Ectodermal cell (in vitro differentiated cells): ENCODE measurements around the gene INPP4B.

ENCODE experiments used
- H3K27ac ChIP-seq: 2 replicates; pipeline ENCODE4 v1.7.0; 2013; ENCODE audit warnings: mild to moderate bottlenecking, low read depth, low read length; ENCODE audit not compliant: insufficient read depth, poor library complexity, severe bottlenecking
- H3K27me3 ChIP-seq: 2 replicates; pipeline ENCODE4 v1.7.0; 2013; ENCODE audit warnings: mild to moderate bottlenecking, low read length; ENCODE audit not compliant: insufficient read depth, control insufficient read depth, poor library complexity, severe bottlenecking
- H3K36me3 ChIP-seq: one replicate; pipeline ENCODE4 v1.7.0; 2013; ENCODE audit warnings: low read length; ENCODE audit not compliant: control insufficient read depth, insufficient read depth
- H3K4me1 ChIP-seq: one replicate; pipeline ENCODE4 v1.7.0; 2013; ENCODE audit warnings: low read length; ENCODE audit not compliant: control insufficient read depth, insufficient read depth
- H3K4me3 ChIP-seq: 2 replicates; pipeline ENCODE4 v1.7.0; 2013; ENCODE audit warnings: low read depth, low read length, control low read depth; ENCODE audit not compliant: insufficient read depth
- H3K9me3 ChIP-seq: 2 replicates; pipeline ENCODE4 v1.7.0; 2013; ENCODE audit warnings: mild to moderate bottlenecking, low read length, moderate library complexity; ENCODE audit not compliant: control insufficient read depth
- WGBS, 2 experiments: methylation state at CpG; one replicate each; pipeline ENCODE4 v1.1.7; 2013; ENCODE audit warnings: missing lambda C conversion rate in 2 of 2; 5-methylcytosine and 5-hydroxymethylcytosine counted together

Gene INPP4B

GRCh38 chr4:142044271-142044670, 801.8 kb downstream of the INPP4B start:
- no peaks in the 10 kb centered on the region for H3K9me3 ChIP-seq
- H3K27me3 ChIP-seq: no peaks in the 10 kb centered on the region
- H3K27ac ChIP-seq: no peak overlapping the region
- no peaks in the 10 kb centered on the region for H3K36me3 ChIP-seq
- H3K4me3 ChIP-seq: no peak overlapping the region
- H3K4me1 ChIP-seq: no peaks in the 10 kb centered on the region
- 42 to 43% methylated on average over 3 of the region's 3 CpGs for WGBS, 2 experiments

GRCh38 chr4:142043509-142043908, 802.6 kb downstream of the INPP4B start:
- no peak overlapping the region for H3K4me3 ChIP-seq
- H3K27me3 ChIP-seq: no peaks in the 10 kb centered on the region
- H3K9me3 ChIP-seq: no peaks in the 10 kb centered on the region
- H3K36me3 ChIP-seq: no peaks in the 10 kb centered on the region
- no peaks in the 10 kb centered on the region for H3K4me1 ChIP-seq
- no peak overlapping the region for H3K27ac ChIP-seq

- H3K27ac ChIP-seq: no peak overlapping the region
- no peak overlapping the region for H3K4me3 ChIP-seq
- H3K36me3 ChIP-seq: no peaks in the 10 kb centered on the region
- WGBS, 2 experiments: 90 to 91% methylated on average over 1 of the region's 1 CpG
- no peaks in the 10 kb centered on the region for H3K4me1 ChIP-seq
- H3K9me3 ChIP-seq: no peaks in the 10 kb centered on the region
- no peaks in the 10 kb centered on the region for H3K27me3 ChIP-seq
Observed at GRCh38 chr4:142041788-142042187, 804.3 kb downstream of the INPP4B start.

DNA sequence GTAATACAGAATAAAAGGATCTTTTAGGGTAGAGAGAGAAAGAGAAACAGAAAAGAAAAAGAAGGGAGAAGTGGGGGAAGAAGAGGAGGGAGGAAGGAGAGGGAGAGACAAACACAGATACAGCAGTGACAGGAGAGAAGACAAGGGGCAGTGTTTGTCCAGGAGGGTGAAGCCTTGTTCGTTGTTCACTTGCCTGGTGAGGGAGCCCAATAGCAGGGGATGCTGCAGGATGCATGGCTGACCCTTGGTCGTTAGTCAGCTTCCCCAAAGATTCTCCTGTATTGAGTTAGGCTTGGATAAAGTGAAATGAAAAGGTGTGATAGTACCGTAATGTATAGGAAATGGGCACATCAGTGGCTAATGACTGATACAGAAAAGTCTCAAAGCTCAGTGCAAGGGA, 806.1 kb downstream of the INPP4B start:
- WGBS, 2 experiments: 60 to 67% methylated on average over 3 of the region's 3 CpGs
- Histone ChIP-seq H3K4me1 (no peaks in the 10 kb centered on the region), H3K36me3 (no peaks in the 10 kb centered on the region), H3K27ac (no peak overlapping the region), H3K9me3 (no peaks in the 10 kb centered on the region), H3K4me3 (no peak overlapping the region), H3K27me3 (no peaks in the 10 kb centered on the region)

DNA sequence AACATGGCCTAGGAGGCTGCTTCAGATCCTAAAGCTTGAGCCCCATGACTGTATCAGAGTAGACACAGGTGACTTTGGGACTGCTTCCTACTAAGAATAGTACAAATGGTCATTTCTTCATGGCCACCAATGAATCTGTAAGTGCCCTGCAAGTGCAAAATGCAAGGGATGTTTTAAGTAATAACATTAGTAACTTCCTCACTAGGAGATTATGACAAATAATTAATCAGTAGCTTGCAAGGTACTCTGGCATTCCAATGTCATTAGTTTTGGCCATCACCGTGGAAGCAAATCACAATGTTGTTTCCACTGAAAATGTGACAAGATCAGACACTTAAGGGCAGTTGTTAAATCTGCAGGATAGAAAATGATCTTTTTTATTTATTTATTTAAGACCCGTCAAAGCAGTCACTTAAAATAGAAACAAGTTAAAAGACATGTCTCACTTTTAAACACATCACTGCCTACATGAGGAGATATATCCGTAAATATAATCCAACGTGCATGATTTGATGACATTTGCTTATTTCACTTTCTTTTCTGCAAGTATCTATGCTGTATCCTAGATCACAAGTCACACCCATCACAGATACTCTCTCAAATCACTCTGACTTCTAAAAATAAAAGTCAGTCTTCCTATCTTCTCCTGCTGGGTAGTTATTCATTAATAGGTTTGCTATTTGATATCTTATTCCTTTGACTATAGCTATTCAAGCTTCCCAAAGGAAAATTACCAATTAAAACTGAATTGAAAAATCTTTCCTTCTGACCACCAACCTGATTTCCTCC, 809.1 kb downstream of the INPP4B start:
- WGBS, 2 experiments: 97 to 98% methylated on average over 4 of the region's 4 CpGs
- H3K9me3 ChIP-seq: no peaks in the 10 kb centered on the region
- H3K36me3 ChIP-seq: no peaks in the 10 kb centered on the region
- no peak overlapping the region for H3K4me3 ChIP-seq
- no peaks in the 10 kb centered on the region for H3K4me1 ChIP-seq
- no peaks in the 10 kb centered on the region for H3K27me3 ChIP-seq
- no peak overlapping the region for H3K27ac ChIP-seq

GRCh38 chr4:142035566-142035965, 810.5 kb downstream of the INPP4B start:
- no peaks in the 10 kb centered on the region for H3K9me3 ChIP-seq
- no peak overlapping the region for H3K4me3 ChIP-seq
- H3K27ac ChIP-seq: no peak overlapping the region
- H3K4me1 ChIP-seq: no peaks in the 10 kb centered on the region
- H3K36me3 ChIP-seq: no peaks in the 10 kb centered on the region
- no peaks in the 10 kb centered on the region for H3K27me3 ChIP-seq

DNA sequence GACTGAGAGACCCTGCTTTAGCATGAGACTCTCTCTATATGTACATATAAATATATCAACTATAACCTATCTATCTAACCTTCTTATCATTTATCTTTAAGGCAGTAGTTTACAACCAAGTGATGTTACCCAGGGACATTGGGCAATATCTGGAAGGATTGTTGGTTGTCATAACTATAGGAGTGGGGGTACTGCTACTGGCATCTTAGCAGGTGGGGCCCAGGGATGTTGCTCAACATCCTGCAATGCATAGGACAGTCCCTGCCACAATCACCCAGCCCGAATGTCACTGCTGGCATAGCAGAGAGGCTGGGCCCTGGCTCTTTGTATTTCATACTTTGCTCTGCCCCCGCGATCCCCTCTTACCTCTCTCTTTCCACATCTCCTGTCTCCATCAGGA, 812.0 kb downstream of the INPP4B start:
- H3K27ac ChIP-seq: no peak overlapping the region
- no peaks in the 10 kb centered on the region for H3K27me3 ChIP-seq
- H3K4me1 ChIP-seq: no peaks in the 10 kb centered on the region
- H3K9me3 ChIP-seq: no peaks in the 10 kb centered on the region
- H3K4me3 ChIP-seq: no peak overlapping the region
- no peaks in the 10 kb centered on the region for H3K36me3 ChIP-seq
- 91 to 93% methylated on average over 3 of the region's 3 CpGs for WGBS, 2 experiments

DNA sequence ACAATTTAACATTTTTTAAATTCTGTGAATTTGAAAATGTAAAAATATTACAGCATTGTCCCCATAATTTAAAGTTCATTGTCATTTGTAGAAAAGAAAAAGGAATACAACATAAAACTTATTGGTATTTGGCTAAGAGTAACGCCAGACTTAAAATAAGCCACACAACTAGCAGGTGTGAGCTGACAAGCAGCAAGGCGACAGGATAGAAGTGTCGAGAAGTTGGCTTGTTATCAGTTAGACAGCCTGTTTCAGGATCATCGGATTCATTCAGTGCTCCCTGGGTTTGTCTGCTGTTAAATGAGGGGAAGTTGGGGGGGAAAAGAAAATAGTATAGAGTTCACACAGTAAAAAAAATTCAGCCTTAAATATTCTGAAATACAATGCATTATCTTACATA, 816.1 kb downstream of the INPP4B start:
- Histone ChIP-seq H3K9me3 (no peaks in the 10 kb centered on the region), H3K4me1 (no peaks in the 10 kb centered on the region), H3K4me3 (no peak overlapping the region), H3K27ac (no peak overlapping the region), H3K36me3 (no peaks in the 10 kb centered on the region), H3K27me3 (no peaks in the 10 kb centered on the region)
- 92 to 93% methylated on average over 4 of the region's 4 CpGs for WGBS, 2 experiments

- H3K27me3 ChIP-seq: no peaks in the 10 kb centered on the region
- H3K27ac ChIP-seq: no peak overlapping the region
- WGBS, 2 experiments: 86 to 93% methylated on average over 2 of the region's 2 CpGs
- no peaks in the 10 kb centered on the region for H3K9me3 ChIP-seq
- H3K36me3 ChIP-seq: no peaks in the 10 kb centered on the region
- no peaks in the 10 kb centered on the region for H3K4me1 ChIP-seq
- no peak overlapping the region for H3K4me3 ChIP-seq
Observed at GRCh38 chr4:142021761-142022160, 824.3 kb downstream of the INPP4B start.

DNA sequence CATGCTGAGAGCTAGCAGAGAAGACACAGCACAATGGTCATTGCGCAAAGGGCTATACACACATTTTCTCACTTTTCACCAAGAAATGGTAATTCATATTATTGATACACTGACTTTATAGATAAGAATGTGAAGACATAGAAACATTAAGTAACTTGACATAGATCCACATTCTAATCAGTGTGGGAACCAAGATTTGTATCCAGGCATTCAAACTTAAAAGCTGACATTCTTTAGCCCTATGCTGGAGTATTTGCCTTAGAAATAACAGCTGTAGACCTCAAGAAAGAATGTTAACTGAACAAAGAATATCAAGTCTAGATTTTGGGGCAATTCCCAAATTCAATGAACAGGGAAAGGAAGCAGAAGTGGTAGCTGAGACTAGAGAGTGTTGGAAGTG, 824.9 kb downstream of the INPP4B start:
- Histone ChIP-seq H3K4me3 (no peak overlapping the region), H3K4me1 (no peaks in the 10 kb centered on the region), H3K36me3 (no peaks in the 10 kb centered on the region), H3K9me3 (no peaks in the 10 kb centered on the region), H3K27me3 (no peaks in the 10 kb centered on the region), H3K27ac (no peak overlapping the region)
- WGBS, 2 experiments: 100% methylated on average over 1 of the region's 1 CpG; no CpG with 5 or more reads in 1 of the 2 experiments

- Histone ChIP-seq H3K4me3 (no peak overlapping the region), H3K27ac (no peak overlapping the region), H3K36me3 (no peaks in the 10 kb centered on the region), H3K9me3 (no peaks in the 10 kb centered on the region), H3K4me1 (no peaks in the 10 kb centered on the region), H3K27me3 (no peaks in the 10 kb centered on the region)
Observed at GRCh38 chr4:142016031-142016430, 830.1 kb downstream of the INPP4B start.
